Esophagus squamous epithelium (tissue), 4 donors: ENCODE data around the gene RAVER1.

ENCODE experiments used
- POLR2A ChIP-seq, 4 donors: fragments of 450-650 bp; IDR thresholded peaks; one replicate each; pipeline ENCODE4 v1.6.1; 2017; ENCODE audit warnings: antibody characterized with exemption in 4 of 4, mild to moderate bottlenecking in 4 of 4, moderate library complexity in 3 of 4
- TF ChIP-seq, protein P1 (sequence below), 6 experiments: fragments of 450-650 bp in 4 of 6; fragments of 200-600 bp in 2 of 6; sonication (generic) in 2 of 6; IDR thresholded peaks; one replicate each; pipeline ENCODE4 v1.5.1; 2016 to 2019; ENCODE audit warnings: antibody characterized with exemption in 6 of 6, mild to moderate bottlenecking in 4 of 6, moderate library complexity in 4 of 6

DNA sequence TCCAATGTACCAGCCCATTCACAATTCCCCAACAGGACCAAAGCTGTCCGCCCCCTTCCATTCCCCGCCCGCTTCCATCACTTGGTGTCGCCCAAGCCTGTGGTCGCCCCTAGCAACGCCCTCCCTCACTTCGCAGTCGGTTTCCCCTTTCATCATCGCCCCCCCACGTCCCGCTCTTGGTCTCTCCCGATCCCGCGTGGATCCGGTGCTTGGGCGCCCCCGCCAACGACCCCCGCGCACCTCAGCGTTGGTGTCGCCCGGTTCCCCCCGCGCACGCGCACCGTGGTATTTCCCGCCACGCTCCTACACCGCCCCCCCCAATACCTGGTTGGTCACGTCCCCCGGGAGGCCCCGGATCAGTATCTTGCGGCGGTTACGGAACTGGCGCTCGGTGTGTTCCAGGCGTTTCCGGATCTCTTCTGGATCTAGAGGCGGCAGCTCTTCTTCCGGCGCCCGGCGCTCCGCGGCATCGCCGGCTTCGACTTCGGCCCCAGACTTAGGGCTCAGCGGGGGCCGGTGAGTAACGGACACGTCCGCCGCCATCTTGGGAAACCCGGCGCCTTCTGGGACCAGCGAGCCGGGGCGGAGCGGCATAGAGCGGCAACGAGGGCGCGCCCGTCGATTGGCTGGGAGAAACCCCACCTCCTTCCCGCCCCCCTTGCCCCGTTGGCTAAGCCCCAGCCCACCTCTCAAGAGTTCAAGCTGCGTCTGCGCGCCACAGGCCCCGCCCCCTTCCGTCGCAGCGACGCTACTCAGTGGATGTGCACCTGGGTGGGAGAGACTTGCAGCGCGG lies at the start of gene RAVER1:
- TF ChIP-seq, protein P1, sequence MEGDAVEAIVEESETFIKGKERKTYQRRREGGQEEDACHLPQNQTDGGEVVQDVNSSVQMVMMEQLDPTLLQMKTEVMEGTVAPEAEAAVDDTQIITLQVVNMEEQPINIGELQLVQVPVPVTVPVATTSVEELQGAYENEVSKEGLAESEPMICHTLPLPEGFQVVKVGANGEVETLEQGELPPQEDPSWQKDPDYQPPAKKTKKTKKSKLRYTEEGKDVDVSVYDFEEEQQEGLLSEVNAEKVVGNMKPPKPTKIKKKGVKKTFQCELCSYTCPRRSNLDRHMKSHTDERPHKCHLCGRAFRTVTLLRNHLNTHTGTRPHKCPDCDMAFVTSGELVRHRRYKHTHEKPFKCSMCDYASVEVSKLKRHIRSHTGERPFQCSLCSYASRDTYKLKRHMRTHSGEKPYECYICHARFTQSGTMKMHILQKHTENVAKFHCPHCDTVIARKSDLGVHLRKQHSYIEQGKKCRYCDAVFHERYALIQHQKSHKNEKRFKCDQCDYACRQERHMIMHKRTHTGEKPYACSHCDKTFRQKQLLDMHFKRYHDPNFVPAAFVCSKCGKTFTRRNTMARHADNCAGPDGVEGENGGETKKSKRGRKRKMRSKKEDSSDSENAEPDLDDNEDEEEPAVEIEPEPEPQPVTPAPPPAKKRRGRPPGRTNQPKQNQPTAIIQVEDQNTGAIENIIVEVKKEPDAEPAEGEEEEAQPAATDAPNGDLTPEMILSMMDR (IDR thresholded peaks at IDR 0.05) = no peak
- peak in 2 of 4 donors; percentile 66 to 72 for TF ChIP-seq POLR2A (IDR thresholded peaks at IDR 0.05)
